Fibroblast of lung (primary cell): ENCODE results near the gene ZSCAN2.

Source experiments
- EZH2 ChIP-seq: IDR thresholded peaks from 2 replicates; pipeline ENCODE4 v1.5.1; 2012; ENCODE audit warnings: low read length, control low read depth, mild to moderate bottlenecking; ENCODE audit errors: missing control alignments
- TF ChIP-seq, protein P1 (sequence below), 2 donors: IDR thresholded peaks in 1 of 2; conservative IDR thresholded peaks in 1 of 2; 1 replicate in 1 of 2; 2 replicates in 1 of 2; pipeline ENCODE4 v1.5.1; 2011 to 2012; ENCODE audit warnings: low read length in 2 of 2, control low read depth in 1 of 2, inconsistent platforms in 1 of 2, low read depth in 1 of 2, mild to moderate bottlenecking in 1 of 2

DNA sequence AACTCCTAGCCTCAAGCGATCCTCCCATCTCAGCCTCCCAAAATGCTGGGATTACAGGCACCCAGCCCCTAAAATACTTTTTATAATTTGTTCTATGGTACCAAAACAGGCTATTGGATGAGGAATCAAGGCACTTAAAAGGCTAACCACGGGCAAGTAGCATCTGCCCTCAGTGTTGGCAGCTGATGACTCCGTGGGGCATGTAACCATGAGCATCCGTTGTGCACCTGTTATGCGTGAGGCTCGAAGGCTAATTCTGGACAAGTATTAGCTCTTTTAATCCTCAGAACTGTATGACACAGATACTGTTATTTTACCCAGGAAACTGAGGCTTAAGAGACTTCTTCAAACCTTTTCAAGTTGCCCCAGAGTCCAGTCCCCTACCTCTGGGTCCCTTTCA is 43.0 kb downstream of the ZSCAN2 start:
- TF ChIP-seq, protein P1, sequence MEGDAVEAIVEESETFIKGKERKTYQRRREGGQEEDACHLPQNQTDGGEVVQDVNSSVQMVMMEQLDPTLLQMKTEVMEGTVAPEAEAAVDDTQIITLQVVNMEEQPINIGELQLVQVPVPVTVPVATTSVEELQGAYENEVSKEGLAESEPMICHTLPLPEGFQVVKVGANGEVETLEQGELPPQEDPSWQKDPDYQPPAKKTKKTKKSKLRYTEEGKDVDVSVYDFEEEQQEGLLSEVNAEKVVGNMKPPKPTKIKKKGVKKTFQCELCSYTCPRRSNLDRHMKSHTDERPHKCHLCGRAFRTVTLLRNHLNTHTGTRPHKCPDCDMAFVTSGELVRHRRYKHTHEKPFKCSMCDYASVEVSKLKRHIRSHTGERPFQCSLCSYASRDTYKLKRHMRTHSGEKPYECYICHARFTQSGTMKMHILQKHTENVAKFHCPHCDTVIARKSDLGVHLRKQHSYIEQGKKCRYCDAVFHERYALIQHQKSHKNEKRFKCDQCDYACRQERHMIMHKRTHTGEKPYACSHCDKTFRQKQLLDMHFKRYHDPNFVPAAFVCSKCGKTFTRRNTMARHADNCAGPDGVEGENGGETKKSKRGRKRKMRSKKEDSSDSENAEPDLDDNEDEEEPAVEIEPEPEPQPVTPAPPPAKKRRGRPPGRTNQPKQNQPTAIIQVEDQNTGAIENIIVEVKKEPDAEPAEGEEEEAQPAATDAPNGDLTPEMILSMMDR (conservative IDR thresholded peaks at IDR 0.05 in 1 of 2, IDR thresholded peaks at IDR 0.05 in 1 of 2; ENCODE audit: low read depth in 1 of 2, low read length in 2 of 2) = no peak
- TF ChIP-seq EZH2 = no peak
